ENCODE data around the gene PHGDH.
"Not testable (repeated sequence)": the region's sequence is repeated elsewhere in the genome, so short reads cannot be mapped to it uniquely, and the experiment has no call there.

Gene PHGDH

GRCh38 chr1:119778359-119778758 lies 66.6 kb downstream of the PHGDH start:
- H3K36me3 Mint-ChIP-seq = no peaks in the 10 kb centered on the region

GRCh38 chr1:119778886-119779560 lies 67.3 kb downstream of the PHGDH start:
- Mint-ChIP-seq H3K4me1 (ENCODE audit: low read depth) (no peaks in the 10 kb centered on the region), H3K27me3 (no peaks in the 10 kb centered on the region), H3K27ac (no peak overlapping the region), H3K4me3 (no peak overlapping the region), H3K36me3 (no peaks in the 10 kb centered on the region), H3K9me3 (ENCODE audit: low read depth) (no peaks in the 10 kb centered on the region)

More at GRCh38 chr1:119778359-119778758, 66.6 kb downstream of the PHGDH start:
- H3K9me3 Mint-ChIP-seq (ENCODE audit: low read depth) = no peaks in the 10 kb centered on the region
- H3K27me3 Mint-ChIP-seq = peaks cover 3% of the 10 kb centered on the region
- no peak overlapping the region for H3K27ac Mint-ChIP-seq
- H3K4me3 Mint-ChIP-seq = no peak overlapping the region
- no peaks in the 10 kb centered on the region for H3K4me1 Mint-ChIP-seq (ENCODE audit: low read depth)

- Mint-ChIP-seq H3K9me3 (ENCODE audit: low read depth) (no peaks in the 10 kb centered on the region), H3K4me3 (no peak overlapping the region), H3K4me1 (ENCODE audit: low read depth) (no peaks in the 10 kb centered on the region), H3K36me3 (no peaks in the 10 kb centered on the region), H3K27ac (no peak overlapping the region), H3K27me3 (no peaks in the 10 kb centered on the region)
Measured at GRCh38 chr1:119779869-119780356, 68.2 kb downstream of the PHGDH start.

GRCh38 chr1:119781434-119782210 lies 69.9 kb downstream of the PHGDH start:
- Mint-ChIP-seq H3K4me3 (no peak overlapping the region), H3K9me3 (ENCODE audit: low read depth) (no peaks in the 10 kb centered on the region)

GRCh38 chr1:119782631-119783325 lies 71.0 kb downstream of the PHGDH start:
- H3K4me3 Mint-ChIP-seq = no peak overlapping the region
- H3K27me3 Mint-ChIP-seq = no peaks in the 10 kb centered on the region
- no peaks in the 10 kb centered on the region for H3K9me3 Mint-ChIP-seq (ENCODE audit: low read depth)
- no peak overlapping the region for H3K27ac Mint-ChIP-seq
- H3K36me3 Mint-ChIP-seq = no peaks in the 10 kb centered on the region
- H3K4me1 Mint-ChIP-seq (ENCODE audit: low read depth) = peaks cover 6% of the 10 kb centered on the region

More at GRCh38 chr1:119781434-119782210, 69.9 kb downstream of the PHGDH start:
- H3K36me3 Mint-ChIP-seq = no peaks in the 10 kb centered on the region
- H3K27ac Mint-ChIP-seq = no peak overlapping the region
- H3K27me3 Mint-ChIP-seq = no peaks in the 10 kb centered on the region
- H3K4me1 Mint-ChIP-seq (ENCODE audit: low read depth) = peaks cover 6% of the 10 kb centered on the region

- H3K36me3 Mint-ChIP-seq = no peaks in the 10 kb centered on the region
- H3K4me1 Mint-ChIP-seq (ENCODE audit: low read depth) = peaks cover 6% of the 10 kb centered on the region
- no peak overlapping the region for H3K27ac Mint-ChIP-seq
- H3K9me3 Mint-ChIP-seq (ENCODE audit: low read depth) = no peaks in the 10 kb centered on the region
- no peak overlapping the region for H3K4me3 Mint-ChIP-seq
- no peaks in the 10 kb centered on the region for H3K27me3 Mint-ChIP-seq
Measured at GRCh38 chr1:119783354-119784185, 71.8 kb downstream of the PHGDH start.

- Mint-ChIP-seq H3K36me3 (no peaks in the 10 kb centered on the region), H3K4me3 (no peak overlapping the region), H3K27ac (no peak overlapping the region), H3K4me1 (ENCODE audit: low read depth) (peaks cover 6% of the 10 kb centered on the region), H3K27me3 (no peaks in the 10 kb centered on the region), H3K9me3 (ENCODE audit: low read depth) (no peaks in the 10 kb centered on the region)
Measured at GRCh38 chr1:119784191-119784781, 72.6 kb downstream of the PHGDH start.

GRCh38 chr1:119786046-119786445 lies 74.3 kb downstream of the PHGDH start:
- H3K4me3 Mint-ChIP-seq, H3K27ac Mint-ChIP-seq, H3K27me3 Mint-ChIP-seq: not testable (repeated sequence)

GRCh38 chr1:119786473-119787050 lies 74.8 kb downstream of the PHGDH start:
- H3K4me1 Mint-ChIP-seq (ENCODE audit: low read depth); H3K9me3 Mint-ChIP-seq (ENCODE audit: low read depth); H3K36me3 Mint-ChIP-seq; H3K27me3 Mint-ChIP-seq; H3K27ac Mint-ChIP-seq; H3K4me3 Mint-ChIP-seq: not testable (repeated sequence)

More at GRCh38 chr1:119786046-119786445, 74.3 kb downstream of the PHGDH start:
- not testable (repeated sequence) for H3K36me3 Mint-ChIP-seq; H3K4me1 Mint-ChIP-seq (ENCODE audit: low read depth); H3K9me3 Mint-ChIP-seq (ENCODE audit: low read depth)

GRCh38 chr1:119787776-119788175 lies 76.0 kb downstream of the PHGDH start:
- no peak overlapping the region for H3K4me3 Mint-ChIP-seq
- H3K27me3 Mint-ChIP-seq = no peaks in the 10 kb centered on the region
- H3K4me1 Mint-ChIP-seq (ENCODE audit: low read depth) = peaks cover 6% of the 10 kb centered on the region
- no peaks in the 10 kb centered on the region for H3K9me3 Mint-ChIP-seq (ENCODE audit: low read depth)
- H3K27ac Mint-ChIP-seq = no peak overlapping the region
- H3K36me3 Mint-ChIP-seq = no peaks in the 10 kb centered on the region

GRCh38 chr1:119790451-119791198 lies 78.9 kb downstream of the PHGDH start:
- H3K4me1 Mint-ChIP-seq (ENCODE audit: low read depth) = peaks cover 6% of the 10 kb centered on the region
- peaks cover 2% of the 10 kb centered on the region for H3K36me3 Mint-ChIP-seq
- no peak overlapping the region for H3K4me3 Mint-ChIP-seq
- no peak overlapping the region for H3K27ac Mint-ChIP-seq
- no peaks in the 10 kb centered on the region for H3K9me3 Mint-ChIP-seq (ENCODE audit: low read depth)
- H3K27me3 Mint-ChIP-seq = no peaks in the 10 kb centered on the region

GRCh38 chr1:119791377-119791776 lies 79.6 kb downstream of the PHGDH start:
- no peaks in the 10 kb centered on the region for H3K9me3 Mint-ChIP-seq (ENCODE audit: low read depth)
- no peak overlapping the region for H3K4me3 Mint-ChIP-seq
- H3K36me3 Mint-ChIP-seq = peaks cover 2% of the 10 kb centered on the region

More at GRCh38 chr1:119791377-119791776, 79.6 kb downstream of the PHGDH start:
- H3K27ac Mint-ChIP-seq = no peak overlapping the region
- H3K27me3 Mint-ChIP-seq = no peaks in the 10 kb centered on the region
- peaks cover 1% of the 10 kb centered on the region for H3K4me1 Mint-ChIP-seq (ENCODE audit: low read depth)

All from activated naive CD8-positive, alpha-beta T cell (primary cell).